Measurements from ENCODE around the gene PYGL. TPM values are rescaled to one million over a fixed set of nuclear protein-coding genes. Genes with fewer than 3 reads are reported as not detected.
A peak's percentile ranks its signal among the peaks of the same experiment; 100 is the strongest.

PYGL gene
- polyA plus RNA-seq, 1 donor (not counting 4 experiments of a cell fraction or from before 2014, with no cell fraction given): 331 TPM

DNA sequence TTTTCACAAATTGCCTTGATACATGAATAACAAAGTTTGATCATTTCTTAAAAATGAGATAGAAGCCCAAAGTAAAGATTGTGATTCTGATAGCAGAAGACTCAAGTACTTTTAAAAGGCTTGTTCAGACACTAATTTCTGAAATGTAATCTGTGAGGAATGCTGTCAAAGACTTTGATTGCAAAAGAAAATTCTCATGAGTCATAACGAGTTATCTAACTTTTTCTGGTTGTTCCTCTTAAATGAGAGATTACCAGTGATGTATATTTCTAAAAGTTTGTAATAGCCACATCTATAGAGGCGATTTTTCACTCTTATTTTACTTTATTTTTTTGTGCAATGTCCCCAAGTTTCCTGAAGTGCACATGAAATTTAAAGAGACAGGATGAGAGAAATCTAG is 7.0 kb downstream of the PYGL start:
- Histone ChIP-seq H3K27ac (ENCODE audit: control insufficient read depth, insufficient read depth, low read length) (peak overlapping the region; percentile 84), H2AFZ (ENCODE audit: control insufficient read depth, low read length) (no peak overlapping the region), H3K4me3 (ENCODE audit: control insufficient read depth in 2 of 3, extremely low read depth in 1 of 3, insufficient read depth in 2 of 3, low read depth in 1 of 3, low read length in 3 of 3) (peak overlapping the region in 1 of 3 experiments; percentile 46), H3K36me3 (ENCODE audit: control insufficient read depth in 2 of 2, extremely low read depth in 1 of 2, insufficient read depth in 2 of 2, low read length in 2 of 2) (peaks cover 11 to 31% of the 10 kb centered on the region in 2 experiments), H3K9me3 (ENCODE audit: control insufficient read depth, low read depth, low read length) (no peaks in the 10 kb centered on the region), H3K79me2 (ENCODE audit: control insufficient read depth, insufficient read depth, low read length) (peaks cover 55% of the 10 kb centered on the region), H3K27me3 (ENCODE audit: control insufficient read depth, extremely low read depth, insufficient read depth, low read length) (no peaks in the 10 kb centered on the region), H4K20me1 (ENCODE audit: control insufficient read depth, extremely low read depth, insufficient read depth, low read length) (no peaks in the 10 kb centered on the region), H3K9ac (ENCODE audit: control insufficient read depth, extremely low read depth, insufficient read depth, low read length) (peak overlapping the region; percentile 57), H3K4me1 (ENCODE audit: control insufficient read depth, extremely low read depth, insufficient read depth, low read length) (peaks cover 52% of the 10 kb centered on the region), H3K4me2 (ENCODE audit: control insufficient read depth, extremely low read depth, insufficient read depth, low read depth, low read length) (peak overlapping the region; percentile 81), H3K9me1 (ENCODE audit: control insufficient read depth, extremely low read depth, insufficient read depth, low read length) (no peaks in the 10 kb centered on the region)
- dilution Hi-C loops (cut with MboI; ENCODE audit: extremely low pct_ligation_motif_present, low sequenced_read_pairs): no loop called here
- DNase-seq (ENCODE audit: low read depth, low spot score) (no peak), FAIRE-seq (peak; percentile 5)
- TF ChIP-seq, protein P1, sequence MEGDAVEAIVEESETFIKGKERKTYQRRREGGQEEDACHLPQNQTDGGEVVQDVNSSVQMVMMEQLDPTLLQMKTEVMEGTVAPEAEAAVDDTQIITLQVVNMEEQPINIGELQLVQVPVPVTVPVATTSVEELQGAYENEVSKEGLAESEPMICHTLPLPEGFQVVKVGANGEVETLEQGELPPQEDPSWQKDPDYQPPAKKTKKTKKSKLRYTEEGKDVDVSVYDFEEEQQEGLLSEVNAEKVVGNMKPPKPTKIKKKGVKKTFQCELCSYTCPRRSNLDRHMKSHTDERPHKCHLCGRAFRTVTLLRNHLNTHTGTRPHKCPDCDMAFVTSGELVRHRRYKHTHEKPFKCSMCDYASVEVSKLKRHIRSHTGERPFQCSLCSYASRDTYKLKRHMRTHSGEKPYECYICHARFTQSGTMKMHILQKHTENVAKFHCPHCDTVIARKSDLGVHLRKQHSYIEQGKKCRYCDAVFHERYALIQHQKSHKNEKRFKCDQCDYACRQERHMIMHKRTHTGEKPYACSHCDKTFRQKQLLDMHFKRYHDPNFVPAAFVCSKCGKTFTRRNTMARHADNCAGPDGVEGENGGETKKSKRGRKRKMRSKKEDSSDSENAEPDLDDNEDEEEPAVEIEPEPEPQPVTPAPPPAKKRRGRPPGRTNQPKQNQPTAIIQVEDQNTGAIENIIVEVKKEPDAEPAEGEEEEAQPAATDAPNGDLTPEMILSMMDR (optimal IDR thresholded peaks at IDR 0.05 in 1 of 3, IDR thresholded peaks at IDR 0.05 in 1 of 3, conservative IDR thresholded peaks at IDR 0.05 in 1 of 3; ENCODE audit: extremely low read depth in 1 of 3, insufficient read depth in 2 of 3, low read length in 3 of 3): no peak
- no peak for TF ChIP-seq EZH2 (IDR thresholded peaks at IDR 0.05; ENCODE audit: low read length)

DNA sequence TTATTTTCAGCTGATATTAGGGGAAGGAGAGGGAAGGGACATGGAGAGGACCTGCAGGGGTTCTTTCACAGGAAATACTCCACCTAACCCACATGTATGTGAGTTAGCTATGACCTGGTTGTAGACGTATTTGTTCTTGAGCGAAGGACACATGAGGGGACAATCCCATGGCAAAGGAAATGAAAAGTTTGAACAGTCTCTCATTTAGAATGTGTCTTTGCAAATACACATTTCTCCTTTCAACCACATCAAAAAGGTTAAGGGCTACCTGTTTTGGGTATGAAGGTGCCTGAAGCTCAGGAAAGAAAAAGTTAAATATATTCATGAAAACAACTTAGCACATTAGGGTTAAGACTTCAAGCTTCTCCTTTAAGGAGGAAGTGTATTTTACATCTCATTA is 7.4 kb downstream of the PYGL start:
- dilution Hi-C loops (cut with MboI; ENCODE audit: extremely low pct_ligation_motif_present, low sequenced_read_pairs): no loop called here
- no peaks in the 10 kb centered on the region for H4K20me1 ChIP-seq (ENCODE audit: control insufficient read depth, extremely low read depth, insufficient read depth, low read length)
- FAIRE-seq (peak; percentile 70), DNase-seq (ENCODE audit: low read depth, low spot score) (no peak)
- peak overlapping the region; percentile 84 for H3K27ac ChIP-seq (ENCODE audit: control insufficient read depth, insufficient read depth, low read length)
- H3K4me2 ChIP-seq (ENCODE audit: control insufficient read depth, extremely low read depth, insufficient read depth, low read depth, low read length): peak overlapping the region; percentile 81
- H3K9ac ChIP-seq (ENCODE audit: control insufficient read depth, extremely low read depth, insufficient read depth, low read length): peak overlapping the region; percentile 57
- peaks cover 50% of the 10 kb centered on the region for H3K4me1 ChIP-seq (ENCODE audit: control insufficient read depth, extremely low read depth, insufficient read depth, low read length)
- TF ChIP-seq EZH2 (IDR thresholded peaks at IDR 0.05; ENCODE audit: low read length): no peak
- TF ChIP-seq, protein P1 (optimal IDR thresholded peaks at IDR 0.05 in 1 of 3, IDR thresholded peaks at IDR 0.05 in 1 of 3, conservative IDR thresholded peaks at IDR 0.05 in 1 of 3; ENCODE audit: extremely low read depth in 1 of 3, insufficient read depth in 2 of 3, low read length in 3 of 3): no peak
- H3K27me3 ChIP-seq (ENCODE audit: control insufficient read depth, extremely low read depth, insufficient read depth, low read length): no peaks in the 10 kb centered on the region
- no peaks in the 10 kb centered on the region for H3K9me3 ChIP-seq (ENCODE audit: control insufficient read depth, low read depth, low read length)
- H2AFZ ChIP-seq (ENCODE audit: control insufficient read depth, low read length): no peak overlapping the region
- peaks cover 50% of the 10 kb centered on the region for H3K79me2 ChIP-seq (ENCODE audit: control insufficient read depth, insufficient read depth, low read length)
- H3K36me3 ChIP-seq (ENCODE audit: control insufficient read depth in 2 of 2, extremely low read depth in 1 of 2, insufficient read depth in 2 of 2, low read length in 2 of 2): peaks cover 15 to 29% of the 10 kb centered on the region in 2 experiments
- H3K9me1 ChIP-seq (ENCODE audit: control insufficient read depth, extremely low read depth, insufficient read depth, low read length): no peaks in the 10 kb centered on the region
- peak overlapping the region in 2 of 3 experiments; percentile 38 to 46 for H3K4me3 ChIP-seq (ENCODE audit: control insufficient read depth in 2 of 3, extremely low read depth in 1 of 3, insufficient read depth in 2 of 3, low read depth in 1 of 3, low read length in 3 of 3)
